ENCODE results near the gene RNF214. TPM values are rescaled to one million over a fixed set of nuclear protein-coding genes. Genes with fewer than 3 reads are reported as not detected.
A peak's percentile ranks its signal among the peaks of the same experiment; 100 is the strongest.

The RNF214 gene
- total RNA-seq, 4 donors from 2014 or later = 7.4 to 11.3 (median 9.5) TPM

GRCh38 chr11:117281869-117282268 lies 49.4 kb downstream of the RNF214 start:
- no peak for DNase-seq (ENCODE audit: low spot score in 2 of 2)
- intact Hi-C loops (cut with DNase I; ENCODE audit: low total_unique reads) = no loop called here
- no peak overlapping the region for H3K4me3 ChIP-seq (ENCODE audit: low read depth, poor library complexity, severe bottlenecking)
- no peak for TF ChIP-seq CTCF (IDR thresholded peaks at IDR 0.05)
- TF ChIP-seq POLR2A (IDR thresholded peaks at IDR 0.05) = no peak
- WGBS, 2 donors = 93 to 96% methylated on average over 7 of the region's 7 CpGs

- no peak overlapping the region for H3K4me3 ChIP-seq (ENCODE audit: low read depth, poor library complexity, severe bottlenecking)
- intact Hi-C loops (cut with DNase I; ENCODE audit: low total_unique reads) = no loop called here
- WGBS, 2 donors = 95 to 96% methylated on average over 3 of the region's 3 CpGs
- no peak for DNase-seq (ENCODE audit: low spot score in 2 of 2)
- TF ChIP-seq POLR2A (IDR thresholded peaks at IDR 0.05) (no peak), CTCF (IDR thresholded peaks at IDR 0.05) (no peak)
Observed at GRCh38 chr11:117282956-117283355, 50.5 kb downstream of the RNF214 start.

- no peak for DNase-seq (ENCODE audit: low spot score in 2 of 2)
Observed at GRCh38 chr11:117284053-117284452, 51.6 kb downstream of the RNF214 start.

GRCh38 chr11:117286588-117286987 lies 54.1 kb downstream of the RNF214 start:
- 70 to 82% methylated on average over 2 of the region's 2 CpGs for WGBS, 2 donors
- TF ChIP-seq CTCF (IDR thresholded peaks at IDR 0.05) (no peak), POLR2A (IDR thresholded peaks at IDR 0.05) (no peak)
- H3K4me3 ChIP-seq (ENCODE audit: low read depth, poor library complexity, severe bottlenecking) = no peak overlapping the region
- intact Hi-C loops (cut with DNase I; ENCODE audit: low total_unique reads) = no loop called here
- no peak for DNase-seq (ENCODE audit: low spot score in 2 of 2)

More at GRCh38 chr11:117284053-117284452, 51.6 kb downstream of the RNF214 start:
- H3K4me3 ChIP-seq (ENCODE audit: low read depth, poor library complexity, severe bottlenecking) = no peak overlapping the region
- TF ChIP-seq POLR2A (IDR thresholded peaks at IDR 0.05) = no peak
- no peak for TF ChIP-seq CTCF (IDR thresholded peaks at IDR 0.05)
- WGBS, 2 donors = 95 to 98% methylated on average over 2 of the region's 2 CpGs
- intact Hi-C loops (cut with DNase I; ENCODE audit: low total_unique reads) = no loop called here

GRCh38 chr11:117287668-117288067 lies 55.2 kb downstream of the RNF214 start:
- intact Hi-C loops (cut with DNase I; ENCODE audit: low total_unique reads) = no loop called here
- no peak for TF ChIP-seq CTCF (IDR thresholded peaks at IDR 0.05)
- no peak for TF ChIP-seq POLR2A (IDR thresholded peaks at IDR 0.05)
- 90 to 91% methylated on average over 3 of the region's 3 CpGs for WGBS, 2 donors
- H3K4me3 ChIP-seq (ENCODE audit: low read depth, poor library complexity, severe bottlenecking) = no peak overlapping the region
- peak in 1 of 2 donors; percentile 3 for DNase-seq (ENCODE audit: low spot score in 2 of 2)

GRCh38 chr11:117289795-117290194 lies 57.3 kb downstream of the RNF214 start:
- intact Hi-C loops (cut with DNase I; ENCODE audit: low total_unique reads) = no loop called here
- DNase-seq (ENCODE audit: low spot score in 2 of 2) = no peak
- TF ChIP-seq POLR2A (IDR thresholded peaks at IDR 0.05) (no peak), CTCF (IDR thresholded peaks at IDR 0.05) (no peak)
- H3K4me3 ChIP-seq (ENCODE audit: low read depth, poor library complexity, severe bottlenecking) = no peak overlapping the region
- WGBS, 2 donors = 75 to 86% methylated on average over 1 of the region's 1 CpG
